HG03139 (cell line): ENCODE data around the gene TMEM185A.
"Not testable (repeated sequence)": the region's sequence is repeated elsewhere in the genome, so short reads cannot be mapped to it uniquely, and the experiment has no call there.

Source experiments
- ATAC-seq: cut with Tn5 transposase; IDR thresholded peaks from one replicate; pipeline ENCODE4 v1.9.1; 2021; ENCODE audit not compliant: unreplicated experiment

The TMEM185A gene

GRCh38 chrX:149628280-149628679 lies 3.3 kb downstream of the TMEM185A start:
- no peak for ATAC-seq

- ATAC-seq = not testable (repeated sequence)
Measured at GRCh38 chrX:149626829-149627228, 4.8 kb downstream of the TMEM185A start.

GRCh38 chrX:149619662-149620061 lies 11.9 kb downstream of the TMEM185A start:
- ATAC-seq = not testable (repeated sequence)

DNA sequence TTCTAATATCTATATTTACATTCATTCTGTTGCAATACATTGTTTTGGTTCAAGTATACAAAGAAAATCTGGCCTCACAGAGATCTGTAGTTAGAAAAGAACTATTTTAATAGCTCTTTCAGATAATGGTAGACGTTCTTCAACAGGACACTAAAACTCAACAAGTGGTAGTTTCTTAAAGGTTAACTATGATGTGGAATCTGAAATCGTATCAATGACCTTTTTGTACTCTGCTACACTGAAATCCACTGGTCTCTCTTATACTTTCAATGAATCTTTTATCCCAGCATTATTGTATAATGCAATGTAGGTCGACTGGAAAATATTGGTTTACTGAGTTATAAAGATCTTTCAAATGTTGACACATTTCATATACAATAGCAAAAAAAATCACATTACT lies 12.7 kb downstream of the TMEM185A start:
- no peak for ATAC-seq

DNA sequence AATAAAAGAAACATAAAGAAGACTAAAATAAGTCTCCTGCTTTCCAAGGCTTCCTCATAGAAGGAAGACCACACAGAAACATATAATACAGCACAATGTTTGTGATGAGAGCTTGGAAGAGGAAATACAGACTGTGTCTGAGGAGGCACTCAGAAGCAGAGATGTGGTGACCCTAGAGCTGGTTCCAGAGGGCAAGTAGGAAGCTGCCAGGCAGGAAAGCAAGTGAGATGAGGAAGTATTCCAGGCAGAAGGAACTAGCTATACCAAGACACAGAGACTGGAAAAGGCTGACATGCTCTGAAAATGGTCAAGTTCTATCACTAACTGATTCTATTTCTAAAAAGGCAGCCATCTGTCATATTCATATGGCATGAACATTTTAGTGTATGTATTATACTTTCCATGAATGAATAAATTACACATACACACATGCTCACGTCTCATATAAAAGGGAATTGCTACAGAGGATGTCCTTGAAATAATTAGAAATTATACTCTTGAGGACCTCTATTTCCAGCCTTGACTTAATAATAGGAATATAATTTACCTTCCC lies 19.9 kb downstream of the TMEM185A start:
- ATAC-seq = no peak

DNA sequence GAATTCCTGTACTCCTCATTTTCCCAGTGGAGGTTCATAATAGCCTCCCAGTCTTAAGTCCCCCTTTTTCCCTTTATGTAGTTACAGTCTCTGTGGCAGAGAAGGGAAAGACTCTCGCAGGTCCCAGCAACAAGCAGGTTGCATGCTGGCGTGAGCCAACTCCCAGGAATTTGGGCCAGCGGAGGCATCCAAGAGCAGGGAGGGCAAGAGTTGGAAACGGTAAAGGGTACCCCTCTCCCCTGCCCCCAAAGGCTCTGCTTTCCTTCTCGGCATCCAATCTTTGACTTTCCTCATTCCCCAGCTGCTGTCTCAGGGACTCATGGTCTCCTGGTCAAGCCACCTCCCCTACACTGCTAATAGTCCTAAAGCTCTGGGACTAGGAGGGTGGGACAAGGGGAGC lies 21.1 kb downstream of the TMEM185A start:
- no peak for ATAC-seq

- no peak for ATAC-seq
Measured at GRCh38 chrX:149607699-149608098, 23.9 kb downstream of the TMEM185A start.

GRCh38 chrX:149605248-149605885 lies 26.2 kb downstream of the TMEM185A start:
- ATAC-seq = not testable (repeated sequence)

DNA sequence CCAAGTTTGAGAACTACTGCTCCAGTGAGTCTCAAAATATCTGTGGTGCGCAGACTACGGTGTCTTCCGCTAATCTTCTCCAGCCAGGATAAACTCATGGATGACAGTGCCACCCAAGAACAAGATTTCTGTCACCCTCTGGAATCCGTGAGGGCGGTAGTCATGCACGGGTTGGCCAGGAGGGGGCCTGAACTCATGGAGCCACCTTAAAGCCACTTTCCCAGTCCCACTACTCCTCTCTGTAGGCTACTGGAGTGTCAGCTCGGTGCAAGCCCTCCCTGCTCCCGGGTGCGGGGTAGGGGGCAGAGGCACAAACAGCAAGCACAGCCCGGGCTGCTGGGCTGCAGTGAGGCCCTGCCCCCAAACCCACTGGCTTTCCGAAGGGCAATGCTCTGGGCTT lies 33.0 kb downstream of the TMEM185A start:
- not testable (repeated sequence) for ATAC-seq

DNA sequence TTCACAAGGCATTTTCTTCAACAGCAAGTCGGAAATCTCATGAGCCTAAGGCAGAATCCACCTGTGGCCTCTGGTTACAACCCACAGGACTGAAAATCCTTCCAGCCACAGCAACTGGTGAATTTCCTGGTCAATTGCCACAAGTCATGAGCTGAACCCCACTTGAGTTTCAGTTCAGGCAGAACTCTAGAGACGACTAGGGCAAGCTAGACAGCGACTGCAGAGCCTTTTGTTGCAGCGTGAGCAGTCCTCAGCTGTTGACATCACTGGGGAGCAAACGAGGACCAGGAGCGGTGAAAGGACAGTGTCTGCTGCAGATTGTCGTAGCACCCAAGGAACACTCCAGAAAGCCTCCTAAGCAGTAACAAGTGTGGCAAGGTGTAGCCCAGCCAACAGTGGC lies 35.6 kb downstream of the TMEM185A start:
- not testable (repeated sequence) for ATAC-seq

DNA sequence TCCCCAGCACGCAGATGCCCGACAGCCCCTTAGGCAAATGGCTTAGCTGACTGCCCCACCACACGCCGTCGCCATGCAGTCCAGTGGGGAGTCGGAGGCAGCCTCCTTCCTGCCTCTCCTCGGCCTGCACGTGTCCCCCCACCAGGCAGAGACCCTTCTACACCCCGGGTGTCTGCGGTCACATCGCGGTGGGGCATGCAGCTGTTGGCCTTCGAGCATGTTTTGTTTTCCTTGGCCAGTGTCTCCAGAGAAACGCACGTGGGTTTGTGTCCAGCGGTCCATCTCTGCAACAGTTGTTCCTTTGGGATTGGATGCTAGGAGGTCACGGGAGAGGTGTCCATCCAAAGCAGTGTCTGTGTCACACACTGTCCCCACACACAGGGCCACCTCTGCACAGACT lies 36.4 kb downstream of the TMEM185A start, which contains the start of gene HSFX2:
HSFX2 (minus strand) TSS at position 101 of the 400 bp plus-strand sequence. CDS start 614 bp downstream, outside the sequence.
- not testable (repeated sequence) for ATAC-seq

DNA sequence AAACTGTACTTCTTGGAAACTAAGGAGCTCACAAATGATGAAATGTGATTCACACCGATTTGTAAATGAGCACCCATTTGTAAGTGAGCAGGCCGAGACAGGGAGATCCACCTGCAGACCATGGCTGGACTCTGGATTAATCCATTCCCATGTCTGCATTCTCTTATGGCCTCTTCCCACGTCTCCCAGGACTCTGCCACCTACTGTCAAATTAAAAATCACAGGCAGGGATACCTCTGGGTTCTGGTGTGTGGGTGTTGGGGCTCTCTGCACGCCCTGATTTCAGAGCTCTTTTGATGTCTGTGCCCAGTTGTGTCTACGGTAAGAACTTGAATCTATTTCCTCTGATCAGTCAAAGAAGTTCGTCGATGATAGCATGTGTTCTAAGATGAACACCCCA lies 40.6 kb downstream of the TMEM185A start:
- ATAC-seq = not testable (repeated sequence)

GRCh38 chrX:149587359-149587758 lies 44.2 kb downstream of the TMEM185A start, which contains the start of gene MAGEA9B:
TSS of gene MAGEA9B (minus strand) at chrX:149587459. CDS start at chrX:149583179, 4,280 bp downstream.
- ATAC-seq = not testable (repeated sequence)

DNA sequence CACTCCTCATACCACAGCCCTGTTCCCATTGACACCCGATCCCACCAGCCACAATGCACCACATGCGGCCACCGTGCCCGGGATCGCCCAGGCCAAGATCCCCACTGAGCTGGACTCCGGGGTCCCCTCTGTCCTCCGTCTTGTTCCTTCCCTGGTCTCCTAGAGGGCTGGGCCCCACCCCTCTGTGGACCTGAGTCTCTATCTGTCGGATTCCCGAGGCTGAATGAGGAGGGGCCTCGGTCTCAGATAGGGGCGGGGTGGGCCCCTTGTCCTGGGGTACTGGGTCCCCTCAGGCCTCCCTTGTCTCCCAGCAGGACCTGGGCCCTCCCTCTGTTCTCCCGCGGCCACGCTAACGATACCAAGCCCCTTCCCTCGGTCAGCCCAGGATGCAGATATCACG lies 46.0 kb downstream of the TMEM185A start:
- ATAC-seq = not testable (repeated sequence)

DNA sequence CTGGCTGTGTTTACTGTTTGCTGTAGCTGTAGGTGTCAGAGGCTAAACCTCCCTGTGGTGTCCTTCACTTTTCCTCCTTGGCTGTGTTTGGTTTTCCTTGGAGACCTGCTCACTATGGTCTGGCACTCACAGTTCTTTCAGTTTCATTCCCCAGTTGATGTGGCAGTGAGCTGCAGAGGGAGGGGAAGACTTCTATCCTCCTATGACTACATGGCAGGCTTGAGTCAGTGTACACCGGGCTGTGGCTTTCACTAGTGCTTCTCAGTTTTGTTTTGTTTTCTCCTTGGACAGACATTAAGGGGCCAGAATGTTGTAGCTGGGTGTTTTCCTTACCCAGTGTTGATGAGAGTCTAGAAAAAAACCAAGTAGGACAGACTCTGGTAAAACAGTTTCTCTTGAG lies 58.1 kb downstream of the TMEM185A start:
- peak; percentile 99 for ATAC-seq

DNA sequence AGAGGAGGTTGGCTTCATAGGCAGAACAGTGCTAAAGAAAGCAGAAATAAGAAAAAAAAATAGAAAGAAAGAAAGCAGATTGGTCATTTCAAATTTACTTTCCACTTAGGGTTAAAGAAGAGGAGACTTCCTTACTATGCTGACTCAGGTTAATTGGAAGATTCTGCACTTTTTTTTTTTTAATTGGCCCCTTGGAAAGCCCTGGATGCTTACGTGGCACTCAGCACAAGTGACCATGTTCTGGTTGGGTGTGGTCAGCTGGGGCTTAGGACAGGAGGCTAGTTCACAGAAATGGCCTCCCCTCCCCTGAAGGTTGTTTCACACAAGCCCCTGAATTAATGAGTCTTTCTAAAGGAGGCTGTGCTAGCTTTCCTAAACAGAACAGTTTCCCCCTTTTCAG lies 58.8 kb downstream of the TMEM185A start:
- no peak for ATAC-seq

- ATAC-seq = no peak
Measured at GRCh38 chrX:149571770-149572169, 59.8 kb downstream of the TMEM185A start.

GRCh38 chrX:149570668-149571067 lies 60.9 kb downstream of the TMEM185A start:
- no peak for ATAC-seq

DNA sequence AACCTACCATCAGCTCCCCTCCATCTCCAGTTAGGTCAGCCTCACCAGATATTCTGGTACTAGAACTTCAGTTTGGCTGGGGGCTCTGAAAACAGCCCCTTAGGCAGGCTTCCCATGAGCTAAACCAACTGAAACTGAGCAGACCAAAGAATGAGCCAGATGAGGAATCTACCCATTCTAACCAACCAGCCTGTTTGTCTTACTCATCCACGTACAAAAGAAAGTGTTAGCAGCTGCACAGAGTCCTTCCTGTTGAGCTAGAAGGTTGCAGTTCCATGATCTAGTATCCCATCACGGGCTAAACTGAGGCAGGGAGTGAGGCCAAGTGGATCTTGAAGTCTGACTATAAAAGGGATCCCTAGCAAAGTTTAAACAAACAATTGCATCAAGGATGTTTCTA lies 61.8 kb downstream of the TMEM185A start:
- no peak for ATAC-seq

- ATAC-seq = no peak
Measured at GRCh38 chrX:149568701-149569296, 62.8 kb downstream of the TMEM185A start.

DNA sequence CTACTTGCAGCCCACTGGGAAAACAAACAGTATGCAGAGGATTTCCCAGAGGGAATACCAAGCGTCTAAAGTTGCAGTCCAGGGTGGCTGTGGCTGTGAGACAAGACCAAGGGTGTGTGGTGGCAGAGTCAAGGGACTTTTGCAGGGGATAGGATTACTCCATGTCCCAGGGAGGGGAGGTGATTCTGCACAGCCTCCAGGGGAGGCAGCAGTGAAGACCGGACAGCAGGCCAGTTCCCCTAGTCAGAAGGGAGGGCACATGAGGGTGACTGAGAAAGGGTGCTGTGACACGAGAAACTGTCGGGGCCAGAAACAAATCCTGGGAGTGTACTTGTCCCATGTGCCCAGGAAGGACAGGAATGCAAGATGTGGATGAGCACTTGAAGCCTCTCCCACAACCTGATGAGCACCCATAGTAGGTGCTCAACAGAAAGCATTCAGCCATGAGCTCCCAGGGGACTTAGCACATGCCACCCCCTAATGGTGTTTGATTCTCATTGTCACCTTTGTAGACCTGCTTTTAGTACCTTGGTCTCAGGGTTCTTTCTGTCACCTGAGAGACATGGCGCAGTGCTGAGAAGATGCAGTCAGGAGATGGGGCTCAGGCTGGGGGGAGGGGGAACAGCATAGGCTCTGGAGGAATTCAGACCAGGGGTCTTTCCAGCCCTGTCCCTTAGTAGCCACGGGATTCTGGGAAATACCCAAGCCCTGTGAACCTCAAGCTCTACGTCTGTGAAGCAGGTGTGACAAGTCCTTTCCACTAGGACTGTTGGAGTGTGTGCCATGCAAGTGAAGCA lies 63.8 kb downstream of the TMEM185A start:
- ATAC-seq = no peak
